Stomach (tissue), 4 donors: Measurements from ENCODE around the gene PRMT7.

ENCODE experiments used
- CTCF ChIP-seq, 7 experiments: fragments of 450-650 bp in 4 of 7; fragments of 200-600 bp in 3 of 7; sonication (generic) in 3 of 7; IDR thresholded peaks; one replicate each; pipeline ENCODE4 v1.5.1; 2016 to 2019; ENCODE audit warnings: antibody characterized with exemption in 7 of 7, control low read depth in 2 of 7, mild to moderate bottlenecking in 1 of 7
- EP300 ChIP-seq: sonication (generic); formaldehyde crosslinking; IDR thresholded peaks from one replicate; pipeline ENCODE4 v1.6.1; 2017; ENCODE audit warnings: antibody characterized with exemption
- POLR2A ChIP-seq, 4 donors: fragments of 450-650 bp; IDR thresholded peaks; one replicate each; pipeline ENCODE4 v1.6.1; 2016; ENCODE audit warnings: antibody characterized with exemption in 4 of 4, control low read depth in 2 of 4, mild to moderate bottlenecking in 1 of 4, moderate library complexity in 1 of 4
- POLR2AphosphoS5 ChIP-seq, 3 donors: sonication (generic); formaldehyde crosslinking; IDR thresholded peaks; one replicate each; pipeline ENCODE4 v1.6.1; 2016; ENCODE audit warnings: antibody characterized with exemption in 3 of 3

- TF ChIP-seq CTCF (IDR thresholded peaks at IDR 0.05) (no peak), POLR2A (IDR thresholded peaks at IDR 0.05) (no peak), POLR2AphosphoS5 (IDR thresholded peaks at IDR 0.05) (no peak), EP300 (no peak)
Measured at GRCh38 chr16:68401871-68402747, 91.3 kb downstream of the PRMT7 start.
